ENCODE results near the gene MARK1. TPM values are rescaled to one million over a fixed set of nuclear protein-coding genes. Genes with fewer than 3 reads are reported as not detected.

MARK1 gene
- total and polyA plus RNA-seq, 2 donors (not counting 1 experiment from before 2014, with no cell fraction given) = 0.52 to 3.8 TPM

GRCh38 chr1:220579317-220579716 is 51.4 kb downstream of the MARK1 start:
- Mint-ChIP-seq H3K9me3 (ENCODE audit: insufficient read depth) (no peaks in the 10 kb centered on the region), H3K4me3 (no peak overlapping the region), H3K27ac (no peak overlapping the region), H3K4me1 (no peaks in the 10 kb centered on the region), H3K27me3 (no peaks in the 10 kb centered on the region)
- ChIA-PET CTCF (no interaction called here), POLR2A (no interaction called here)
- no peak for TF ChIP-seq EZH2 (IDR thresholded peaks at IDR 0.05; ENCODE audit: borderline replicate concordance, insufficient read depth, low read depth, low read length, poor library complexity, severe bottlenecking)
- TF ChIP-seq CTCF (IDR thresholded peaks at IDR 0.05) = no peak
- Histone ChIP-seq H3K4me1 (ENCODE audit: control insufficient read depth in 2 of 2, insufficient read depth in 2 of 2, low read length in 2 of 2) (no peaks in the 10 kb centered on the region), H3K27me3 (replicated peaks in 1 of 4; ENCODE audit: control extremely low read depth in 1 of 4, control insufficient read depth in 3 of 4, insufficient read depth in 4 of 4, low read length in 3 of 4) (no peaks in the 10 kb centered on the region), H3K79me2 (ENCODE audit: control insufficient read depth, insufficient read depth, low read length) (no peaks in the 10 kb centered on the region), H3K4me3 (ENCODE audit: control extremely low read depth in 1 of 5, extremely low read depth in 1 of 5, insufficient read depth in 1 of 5, low read depth in 2 of 5, low read length in 4 of 5) (no peak overlapping the region), H4K20me1 (ENCODE audit: control insufficient read depth, insufficient read depth, low read length, poor library complexity, severe bottlenecking) (no peaks in the 10 kb centered on the region), H3K9ac (ENCODE audit: low read length) (no peak overlapping the region), H3K27ac (ENCODE audit: low read length in 2 of 2) (no peak overlapping the region), H2AFZ (ENCODE audit: insufficient read depth, low read depth, low read length, poor library complexity, severe bottlenecking) (no peak overlapping the region), H3K36me3 (replicated peaks in 1 of 2; ENCODE audit: control extremely low read depth in 1 of 2, control insufficient read depth in 1 of 2, extremely low read depth in 1 of 2, insufficient read depth in 2 of 2, low read length in 1 of 2) (no peaks in the 10 kb centered on the region), H3K9me3 (ENCODE audit: control extremely low read depth in 1 of 3, control insufficient read depth in 2 of 3, insufficient read depth in 1 of 3, low read length in 2 of 3) (peaks cover 0 to 2% (median 0%) of the 10 kb centered on the region in 3 donors), H3K4me2 (replicated peaks; ENCODE audit: low read depth, low read length, poor library complexity, severe bottlenecking) (no peak overlapping the region)
- intact Hi-C loops (cut with micrococcal nuclease) = no loop called here
- DNase-seq (no peak), ATAC-seq (ENCODE audit: low read depth) (no peak)
- 88% methylated on average over 3 of the region's 6 CpGs for WGBS (ENCODE audit: insufficient coverage)

- ATAC-seq (ENCODE audit: low read depth) = no peak
- Mint-ChIP-seq H3K27me3 (no peaks in the 10 kb centered on the region), H3K4me3 (no peak overlapping the region), H3K27ac (no peak overlapping the region), H3K4me1 (no peaks in the 10 kb centered on the region), H3K9me3 (ENCODE audit: insufficient read depth) (no peaks in the 10 kb centered on the region)
- Histone ChIP-seq H3K9me3 (ENCODE audit: control extremely low read depth in 1 of 3, control insufficient read depth in 2 of 3, insufficient read depth in 1 of 3, low read length in 2 of 3) (peaks cover 0 to 3% (median 0%) of the 10 kb centered on the region in 3 donors), H3K4me1 (ENCODE audit: control insufficient read depth in 2 of 2, insufficient read depth in 2 of 2, low read length in 2 of 2) (no peaks in the 10 kb centered on the region), H3K36me3 (replicated peaks in 1 of 2; ENCODE audit: control extremely low read depth in 1 of 2, control insufficient read depth in 1 of 2, extremely low read depth in 1 of 2, insufficient read depth in 2 of 2, low read length in 1 of 2) (no peaks in the 10 kb centered on the region), H3K4me2 (replicated peaks; ENCODE audit: low read depth, low read length, poor library complexity, severe bottlenecking) (no peak overlapping the region), H3K27ac (ENCODE audit: low read length in 2 of 2) (no peak overlapping the region), H3K27me3 (replicated peaks in 1 of 4; ENCODE audit: control extremely low read depth in 1 of 4, control insufficient read depth in 3 of 4, insufficient read depth in 4 of 4, low read length in 3 of 4) (no peaks in the 10 kb centered on the region), H3K4me3 (ENCODE audit: control extremely low read depth in 1 of 5, extremely low read depth in 1 of 5, insufficient read depth in 1 of 5, low read depth in 2 of 5, low read length in 4 of 5) (no peak overlapping the region), H4K20me1 (ENCODE audit: control insufficient read depth, insufficient read depth, low read length, poor library complexity, severe bottlenecking) (no peaks in the 10 kb centered on the region), H3K9ac (ENCODE audit: low read length) (no peak overlapping the region), H2AFZ (ENCODE audit: insufficient read depth, low read depth, low read length, poor library complexity, severe bottlenecking) (no peak overlapping the region), H3K79me2 (ENCODE audit: control insufficient read depth, insufficient read depth, low read length) (no peaks in the 10 kb centered on the region)
- intact Hi-C loops (cut with micrococcal nuclease) = no loop called here
- CTCF ChIA-PET = no interaction called here
- DNase-seq = no peak
- POLR2A ChIA-PET = no interaction called here
- TF ChIP-seq CTCF (IDR thresholded peaks at IDR 0.05) = no peak
- no peak for TF ChIP-seq EZH2 (IDR thresholded peaks at IDR 0.05; ENCODE audit: borderline replicate concordance, insufficient read depth, low read depth, low read length, poor library complexity, severe bottlenecking)
These were observed 64.8 kb downstream of the MARK1 start for GRCh38 chr1:220592714-220593113.

Data from B cell (primary cell).